GM12878 (cell line): ENCODE measurements around the gene EAF2. TPM values are rescaled to one million over a fixed set of nuclear protein-coding genes. Genes with fewer than 3 reads are reported as not detected.

Experiments used
- ATAC-seq: fragments of 200-7000 bp; cut with Tn5 transposase; 3 replicates; pipeline ENCODE4 v1.9.1; 2020; ENCODE audit warnings: mild to moderate bottlenecking, moderate library complexity
- BruUV-seq: library from RNA; stranded (reverse); fragments of 400-500 nt; replicated peaks from 2 replicates; lab custom pipeline; 2021; lab: Mats Ljungman, UMichigan
- CTCF ChIA-PET: fragments of 300-600 bp; sonication (Branson Sonifier 250); formaldehyde crosslinking; extraction: SDS; loops from one replicate; lab custom pipeline; 2021; ENCODE audit warnings: inconsistent platforms; lab: Yijun Ruan, JAX
- POLR2A ChIA-PET: fragments of 350-600 bp; formaldehyde crosslinking; extraction: SDS; loops from one replicate; lab custom pipeline; 2021; ENCODE audit warnings: inconsistent platforms; lab: Charles Lee
- RAD21 ChIA-PET: fragments of 300-600 bp; sonication (Branson Sonifier 250); formaldehyde crosslinking; loops from one replicate; lab custom pipeline; 2023; ENCODE audit warnings: antibody characterized with exemption; ENCODE audit not compliant: unreplicated experiment; lab: Charles Lee
- SMC1A ChIA-PET: fragments of 300-600 bp; sonication (Branson Sonifier 250); formaldehyde crosslinking; loops from one replicate; lab custom pipeline; 2023; ENCODE audit not compliant: unreplicated experiment, uncharacterized antibody; lab: Charles Lee
- DNase-seq: peaks from one replicate; pipeline ENCODE4 v3.0.0-alpha.2; 2011; ENCODE audit warnings: low read depth, low spot score
- FAIRE-seq: peaks from 3 replicates; lab custom pipeline; 2011; peaks lifted over from hg19 to GRCh38; lab: Jason Lieb, UNC
- H2AFZ ChIP-seq: 2 replicates; pipeline ENCODE4 v1.6.0; 2011; ENCODE audit warnings: low read depth, low read length, control low read depth; ENCODE audit not compliant: control insufficient read depth
- H3K27ac ChIP-seq: 2 replicates; pipeline ENCODE4 v1.5.1; 2011; ENCODE audit warnings: control low read depth; ENCODE audit not compliant: control insufficient read depth, insufficient read depth
- H3K27me3 ChIP-seq, 2 experiments: replicated peaks in 1 of 2; 2 replicates each; pipeline versions ENCODE4 v1.6.0 to v1.6.1; 2011; ENCODE audit warnings: low read length in 1 of 2; ENCODE audit not compliant: control insufficient read depth in 2 of 2, insufficient read depth in 2 of 2
- H3K36me3 ChIP-seq, 2 experiments: 2 replicates each; pipeline ENCODE4 v1.5.1; 2011; ENCODE audit warnings: low read length in 1 of 2; ENCODE audit not compliant: control insufficient read depth in 2 of 2, insufficient read depth in 2 of 2
- H3K4me1 ChIP-seq: 2 replicates; pipeline ENCODE4 v1.6.1; 2011; ENCODE audit warnings: mild to moderate bottlenecking, low read length, moderate library complexity, mixed read lengths; ENCODE audit not compliant: control insufficient read depth, insufficient read depth
- H3K4me2 ChIP-seq: 2 replicates; pipeline ENCODE4 v1.6.0; 2011; ENCODE audit warnings: control low read depth; ENCODE audit not compliant: control insufficient read depth, insufficient read depth
- H3K4me3 ChIP-seq: fragments of 200-600 bp; sonication (generic); 2 replicates; pipeline ENCODE4 v1.5.1; 2016
- H3K79me2 ChIP-seq: 2 replicates; pipeline ENCODE4 v1.6.0; 2011; ENCODE audit warnings: low read length; ENCODE audit not compliant: control insufficient read depth, insufficient read depth
- H3K9ac ChIP-seq: 2 replicates; pipeline ENCODE4 v1.8.0; 2011; ENCODE audit warnings: low read length, control low read depth, mixed read lengths; ENCODE audit not compliant: control insufficient read depth, insufficient read depth
- H3K9me3 ChIP-seq: replicated peaks from 3 replicates; pipeline ENCODE4 v1.5.1; 2011; ENCODE audit warnings: mild to moderate bottlenecking, low read length; ENCODE audit not compliant: control insufficient read depth, insufficient read depth
- H4K20me1 ChIP-seq: 2 replicates; pipeline ENCODE4 v1.6.0; 2011; ENCODE audit not compliant: control insufficient read depth, insufficient read depth
- EZH2 ChIP-seq: IDR thresholded peaks from 2 replicates; pipeline ENCODE4 v1.6.1; 2012; ENCODE audit warnings: low read depth, mild to moderate bottlenecking, control low read depth, inconsistent platforms, low read length, borderline replicate concordance; ENCODE audit not compliant: control insufficient read depth
- GABPA ChIP-seq: IDR thresholded peaks from 2 replicates; pipeline ENCODE4 v1.6.1; 2014; ENCODE audit warnings: antibody characterized with exemption, low read depth, mild to moderate bottlenecking, inconsistent platforms
- KAT2A ChIP-seq: conservative IDR thresholded peaks from 2 replicates; pipeline ENCODE4 v1.6.1; 2011; ENCODE audit warnings: low read depth, low read length; ENCODE audit not compliant: control insufficient read depth
- MAX ChIP-seq: IDR thresholded peaks from 2 replicates; pipeline ENCODE4 v1.6.1; 2012; ENCODE audit warnings: low read depth, low read length, improper control_type of control experiment
- MTA2 ChIP-seq: fragments of 450-650 bp; IDR thresholded peaks from 2 replicates; pipeline ENCODE4 v1.6.1; 2016; ENCODE audit warnings: low read depth, mild to moderate bottlenecking, moderate library complexity
- MTA3 ChIP-seq: IDR thresholded peaks from 2 replicates; pipeline ENCODE4 v1.6.1; 2012; ENCODE audit warnings: low read length, inconsistent platforms, borderline replicate concordance
- POLR2A ChIP-seq: IDR thresholded peaks from 2 replicates; pipeline ENCODE4 v1.6.1; 2011; ENCODE audit warnings: low read depth, mild to moderate bottlenecking, low read length
- RELA ChIP-seq: fragments of 450-650 bp; IDR thresholded peaks from 2 replicates; pipeline ENCODE4 v1.8.0; 2014; ENCODE audit warnings: borderline replicate concordance; ENCODE audit not compliant: partially characterized antibody
- STAT3 ChIP-seq: IDR thresholded peaks from 2 replicates; pipeline ENCODE4 v1.6.1; 2011; ENCODE audit warnings: low read depth, low read length, improper control_type of control experiment
- TCF3 ChIP-seq: IDR thresholded peaks from 2 replicates; pipeline ENCODE4 v1.6.1; 2012; ENCODE audit warnings: low read depth, mild to moderate bottlenecking, low read length, borderline replicate concordance; ENCODE audit not compliant: insufficient read depth
- ZBTB33 ChIP-seq: fragments of 450-650 bp; IDR thresholded peaks from 2 replicates; pipeline ENCODE4 v1.6.1; 2017; ENCODE audit warnings: mild to moderate bottlenecking
- WGBS: methylation state at CpG from one replicate; pipeline ENCODE4 v1.1.6; 2016; ENCODE audit warnings: low lambda C conversion rate; ENCODE audit not compliant: insufficient replicate concordance, insufficient coverage; ENCODE audit errors: missing lambda C conversion rate; 5-methylcytosine and 5-hydroxymethylcytosine counted together
- in situ Hi-C: fragments of 300-500 bp; cut with MboI; formaldehyde crosslinking; loops from 9 replicates; pipeline ENCODE4 v1.14.3; 2018; ENCODE audit warnings: mixed read lengths
- intact Hi-C: fragments of 100-400 bp; cut with micrococcal nuclease; formaldehyde crosslinking; loops from one replicate; pipeline ENCODE4 v1.14.2; 2022; ENCODE audit not compliant: unreplicated experiment
- polyA plus RNA-seq, 11 experiments: library from polyadenylated mRNA; depleted of rRNA in 4 of 11; unstranded in 6 of 11; stranded (reverse) in 5 of 11; fragments of >200 nt; fragmentation: Nextera tagmentation in 4 of 11; fragmentation: Illumina TruSeq in 1 of 11; extraction: Ambion mirVana in 4 of 11; extraction: Trizol in 1 of 11; gene quantifications; 1 replicate in 1 of 11; 2 replicates in 10 of 11; pipeline versions ENCODE4 v1.2.1 to v1.2.3, GENCODE V29; 2011 to 2016; ENCODE audit warnings: inconsistent platforms in 2 of 11, missing spikeins in 2 of 11, low read depth in 1 of 11
- total RNA-seq, 4 experiments: library from RNA; depleted of rRNA in 3 of 4; stranded (reverse); fragments of >200 nt in 3 of 4; fragmentation: Illumina TruSeq in 1 of 4; extraction: Trizol in 1 of 4; gene quantifications; 2 replicates each; pipeline versions ENCODE4 v1.2.1 to v1.2.3, GENCODE V29; 2013 to 2021

EAF2 gene
- total and polyA plus RNA-seq, 10 of the 15 experiments (the other 5 are each of a cell fraction or from before 2014, with no cell fraction given): 47.3 to 193 (median 72.2) TPM

- Histone ChIP-seq H3K79me2 (no peaks in the 10 kb centered on the region), H3K27ac (no peak overlapping the region), H3K9ac (no peak overlapping the region), H3K9me3 (no peaks in the 10 kb centered on the region), H3K36me3 (peaks cover 0 to 29% of the 10 kb centered on the region in 2 experiments; a peak in 3 of 4 replicates), H3K4me2 (no peak overlapping the region), H3K27me3 (no peaks in the 10 kb centered on the region), H3K4me3 (no peak overlapping the region), H3K4me1 (no peaks in the 10 kb centered on the region), H2AFZ (no peak overlapping the region)
- DNase-seq (no peak), ATAC-seq (no peak), FAIRE-seq (no peak)
- no TSS peak for BruUV-seq
- 98% methylated on average over 10 of the region's 12 CpGs for WGBS
- RAD21 ChIA-PET: no interaction called here
- SMC1A ChIA-PET: interaction anchor here (0.7 to 1.0 kb wide), 4 partner anchors 43 to 267 kb away, joined by 3 to 5 read pairs (median 3); no protein-coding TSS in a partner anchor
- intact Hi-C loops (no loop called here), in situ Hi-C loops (no loop called here)
- POLR2A ChIA-PET: no interaction called here
- no peak for TF ChIP-seq STAT3
- TF ChIP-seq RELA: no peak
- no peak for TF ChIP-seq EZH2
- TF ChIP-seq MTA3: no peak
- no peak for TF ChIP-seq GABPA
- TF ChIP-seq MTA2: no peak
- no peak for TF ChIP-seq MAX
- no peak for TF ChIP-seq ZBTB33
- no peak for TF ChIP-seq KAT2A
- no peak for TF ChIP-seq POLR2A
- TF ChIP-seq TCF3: no peak
- TF ChIP-seq, all 136 proteins: peak for 0
- CTCF ChIA-PET: interaction anchor here (1.6 kb wide), 1 partner anchor 81 kb away, joined by 4 read pairs; no protein-coding TSS in a partner anchor
- H4K20me1 ChIP-seq: no peaks in the 10 kb centered on the region
Observed at GRCh38 chr3:121914081-121914998, 79.3 kb downstream of the EAF2 start.
